ENCODE results near the gene SH3GL1.

DNA sequence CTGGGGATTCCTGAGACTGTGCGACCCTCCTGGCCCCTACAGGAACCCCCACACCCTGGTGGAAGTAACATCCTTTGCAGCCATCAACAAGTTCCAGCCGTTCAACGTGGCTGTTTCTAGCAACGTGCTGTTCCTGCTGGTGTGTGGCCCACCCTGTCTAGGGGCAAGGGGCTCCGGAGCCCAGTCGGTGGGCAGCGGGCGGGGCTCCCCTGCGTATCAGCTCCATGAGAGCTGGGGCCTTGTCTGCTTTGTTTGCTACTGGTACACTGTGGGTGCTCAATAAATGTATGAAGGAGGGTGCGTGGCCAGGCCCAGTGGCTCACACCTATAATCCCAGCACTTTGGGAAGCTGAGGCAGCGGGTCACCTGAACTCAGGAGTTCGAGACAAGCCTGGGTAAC is 46.1 kb downstream of the SH3GL1 start:
- TF ChIP-seq POLR2A (IDR thresholded peaks at IDR 0.05): no peak
- TF ChIP-seq, protein P1, sequence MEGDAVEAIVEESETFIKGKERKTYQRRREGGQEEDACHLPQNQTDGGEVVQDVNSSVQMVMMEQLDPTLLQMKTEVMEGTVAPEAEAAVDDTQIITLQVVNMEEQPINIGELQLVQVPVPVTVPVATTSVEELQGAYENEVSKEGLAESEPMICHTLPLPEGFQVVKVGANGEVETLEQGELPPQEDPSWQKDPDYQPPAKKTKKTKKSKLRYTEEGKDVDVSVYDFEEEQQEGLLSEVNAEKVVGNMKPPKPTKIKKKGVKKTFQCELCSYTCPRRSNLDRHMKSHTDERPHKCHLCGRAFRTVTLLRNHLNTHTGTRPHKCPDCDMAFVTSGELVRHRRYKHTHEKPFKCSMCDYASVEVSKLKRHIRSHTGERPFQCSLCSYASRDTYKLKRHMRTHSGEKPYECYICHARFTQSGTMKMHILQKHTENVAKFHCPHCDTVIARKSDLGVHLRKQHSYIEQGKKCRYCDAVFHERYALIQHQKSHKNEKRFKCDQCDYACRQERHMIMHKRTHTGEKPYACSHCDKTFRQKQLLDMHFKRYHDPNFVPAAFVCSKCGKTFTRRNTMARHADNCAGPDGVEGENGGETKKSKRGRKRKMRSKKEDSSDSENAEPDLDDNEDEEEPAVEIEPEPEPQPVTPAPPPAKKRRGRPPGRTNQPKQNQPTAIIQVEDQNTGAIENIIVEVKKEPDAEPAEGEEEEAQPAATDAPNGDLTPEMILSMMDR (IDR thresholded peaks at IDR 0.05): no peak

All from breast epithelium (tissue), 3 donors.